ENCODE results near the gene CADPS.
A peak's percentile ranks its signal among the peaks of the same experiment; 100 is the strongest.

Gene CADPS

GRCh38 chr3:62624185-62624584 lies 251.0 kb downstream of the CADPS start:
- no peak for DNase-seq

DNA sequence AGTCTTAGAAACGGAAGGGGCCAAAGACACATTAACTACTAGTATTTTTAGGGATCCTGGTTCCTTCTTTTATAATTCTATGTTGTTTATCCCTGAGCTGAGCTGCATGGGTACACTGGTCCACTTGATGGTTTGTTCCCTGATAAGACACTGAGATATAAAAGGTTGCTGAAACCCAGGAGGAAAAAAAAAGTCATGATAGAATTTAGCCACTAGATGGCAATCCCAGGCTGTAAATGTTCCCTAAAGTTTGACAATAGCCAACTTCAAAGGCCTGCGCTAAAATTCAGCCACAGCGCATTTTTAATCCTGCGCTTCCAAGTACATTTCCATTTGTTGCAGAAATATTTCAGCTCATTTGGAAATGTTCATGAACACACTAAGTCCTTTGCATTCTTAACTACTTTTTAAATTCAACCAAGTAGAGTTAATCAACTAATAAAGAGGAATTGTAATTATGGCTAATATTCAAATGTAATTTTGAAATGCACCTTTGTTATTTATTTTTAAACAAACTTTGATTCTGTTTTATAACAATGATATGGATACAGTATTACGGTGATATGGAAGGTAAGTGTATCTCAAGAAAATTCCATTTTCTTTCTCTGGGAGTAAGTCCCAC lies 252.6 kb downstream of the CADPS start:
- DNase-seq, result peak in 1 of 5 experiments; percentile 15

- no peak for DNase-seq
These were observed 253.3 kb downstream of the CADPS start for GRCh38 chr3:62621925-62622324.

GRCh38 chr3:62621176-62621575 lies 254.0 kb downstream of the CADPS start:
- no peak for DNase-seq

- no peak for DNase-seq
These were observed 259.9 kb downstream of the CADPS start for GRCh38 chr3:62615258-62615849.

DNA sequence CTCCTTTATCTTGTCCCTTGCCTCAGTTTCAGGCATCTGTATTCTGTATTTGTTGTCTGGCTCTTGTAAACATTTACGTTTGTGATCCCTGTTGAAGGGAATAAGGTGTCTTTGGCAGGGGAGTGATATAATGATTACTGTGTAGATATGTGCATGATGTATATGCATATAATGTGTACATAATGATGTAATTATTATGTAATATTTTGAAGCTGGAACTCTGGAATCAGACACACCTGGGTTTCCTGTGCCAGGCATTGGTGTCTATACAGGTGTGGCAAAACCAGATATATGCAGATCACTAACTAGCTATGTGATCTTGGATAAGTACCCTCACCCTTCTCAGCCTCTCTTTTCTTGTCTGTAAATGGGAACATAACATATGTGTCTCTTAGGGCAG lies 260.7 kb downstream of the CADPS start:
- DNase-seq, result no peak

DNA sequence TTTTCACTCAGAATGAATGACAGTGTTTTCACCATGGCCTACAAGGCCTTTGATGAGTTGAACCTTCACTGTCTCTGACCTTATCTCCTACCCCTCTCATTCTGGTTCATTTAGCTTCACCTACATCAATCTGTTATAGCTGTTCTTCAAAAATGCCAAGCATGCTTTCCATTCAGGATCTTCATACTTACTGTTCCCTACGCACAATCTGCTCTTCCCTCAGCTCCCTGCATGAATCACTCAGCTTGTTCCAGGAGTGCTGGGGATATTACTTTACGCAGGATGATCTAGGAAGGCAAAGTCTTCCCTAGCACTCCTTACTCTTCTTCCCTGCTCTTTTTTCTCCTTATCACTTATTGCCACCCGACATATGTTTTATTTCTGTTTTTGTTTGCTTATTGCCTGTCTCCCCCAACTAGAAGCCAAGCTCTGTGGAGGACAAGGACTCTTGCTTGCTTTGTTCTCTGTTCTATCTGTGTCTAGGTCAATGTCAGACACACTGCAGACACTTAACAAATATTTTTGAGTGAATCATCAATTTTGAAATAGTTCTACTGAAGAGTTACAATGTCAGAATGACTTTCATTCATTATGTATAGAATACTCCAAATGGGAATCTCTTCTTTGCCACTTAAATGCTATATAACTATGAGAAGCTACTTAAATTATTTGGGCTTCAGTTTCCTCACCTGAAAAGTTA lies 263.5 kb downstream of the CADPS start:
- no peak for DNase-seq

- DNase-seq, result no peak
These were observed 267.8 kb downstream of the CADPS start for GRCh38 chr3:62607287-62608029.

GRCh38 chr3:62605413-62606068 lies 269.7 kb downstream of the CADPS start:
- DNase-seq, result no peak

- DNase-seq, result no peak
These were observed 270.4 kb downstream of the CADPS start for GRCh38 chr3:62604751-62605351.

DNA sequence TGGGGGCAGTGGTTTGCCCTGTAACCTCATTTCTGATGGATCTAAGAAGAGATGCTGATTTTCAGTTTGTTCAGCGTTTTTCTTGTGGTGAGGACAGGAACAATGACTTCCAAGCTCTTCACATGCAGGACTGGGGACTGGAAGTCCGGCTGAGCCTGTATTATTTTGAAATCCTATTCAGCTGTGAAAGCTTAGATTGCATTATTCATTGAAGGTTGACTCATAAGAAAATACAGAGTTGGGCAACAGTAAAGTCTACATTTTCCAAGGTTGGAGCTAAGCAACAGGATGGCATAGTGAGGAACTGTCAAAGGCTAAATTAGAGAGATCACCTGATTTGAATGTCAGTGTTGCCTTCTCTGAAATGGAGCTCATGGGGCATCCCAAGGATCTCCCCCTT lies 270.9 kb downstream of the CADPS start:
- no peak for DNase-seq

GRCh38 chr3:62602987-62603386 lies 272.2 kb downstream of the CADPS start:
- no peak for DNase-seq

DNA sequence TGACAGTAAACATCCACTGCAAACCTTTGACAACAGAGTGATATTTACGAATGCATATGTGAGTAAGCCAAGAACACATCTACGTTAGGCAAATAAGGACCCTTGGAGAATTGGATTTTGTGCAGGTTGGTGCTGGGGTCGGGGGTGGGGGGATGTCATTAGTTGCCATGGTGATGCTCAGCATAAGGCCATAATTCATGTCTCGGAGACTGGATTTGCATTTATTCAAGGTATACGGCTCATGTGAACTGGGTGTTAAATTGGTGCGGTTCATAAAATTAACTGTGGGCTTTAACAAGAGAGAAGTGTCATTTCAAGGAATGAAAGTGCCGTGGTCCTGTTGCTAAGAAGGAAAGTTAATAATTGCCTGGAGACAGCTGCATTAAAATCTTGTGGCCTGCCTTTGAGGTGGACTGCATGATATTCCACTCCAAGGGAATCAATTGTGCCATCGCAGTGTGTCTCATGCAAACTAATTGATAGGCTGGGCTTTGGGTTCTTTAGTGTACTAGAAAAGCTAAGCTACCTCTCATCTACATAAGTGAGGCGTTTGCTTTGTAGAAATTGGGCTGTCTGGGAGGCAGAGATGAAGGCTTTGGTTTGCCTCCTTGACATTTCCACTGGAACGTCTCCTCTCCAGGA lies 273.0 kb downstream of the CADPS start:
- no peak for DNase-seq

GRCh38 chr3:62601238-62602070 lies 273.8 kb downstream of the CADPS start:
- DNase-seq, result no peak

- no peak for DNase-seq
These were observed 275.2 kb downstream of the CADPS start for GRCh38 chr3:62600033-62600432.

DNA sequence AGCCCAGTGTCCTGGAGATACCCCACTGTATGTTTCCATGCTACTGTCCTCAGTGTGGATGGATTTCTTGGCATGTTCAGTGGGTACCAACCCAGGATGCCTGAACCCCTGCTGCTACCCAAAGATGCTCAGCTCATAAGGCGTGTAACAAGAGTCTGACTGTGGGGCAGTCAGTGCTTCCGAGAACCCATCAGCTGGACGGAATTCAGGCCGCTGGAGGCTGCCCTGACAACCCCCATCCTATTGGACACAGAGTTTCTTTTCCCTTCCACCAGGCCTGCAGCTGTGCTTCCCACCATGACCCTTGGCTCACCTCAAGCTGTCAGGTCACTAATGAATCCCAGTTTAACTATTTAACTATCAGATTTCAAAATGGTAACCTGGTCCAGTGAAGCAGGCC lies 277.7 kb downstream of the CADPS start:
- no peak for DNase-seq

DNA sequence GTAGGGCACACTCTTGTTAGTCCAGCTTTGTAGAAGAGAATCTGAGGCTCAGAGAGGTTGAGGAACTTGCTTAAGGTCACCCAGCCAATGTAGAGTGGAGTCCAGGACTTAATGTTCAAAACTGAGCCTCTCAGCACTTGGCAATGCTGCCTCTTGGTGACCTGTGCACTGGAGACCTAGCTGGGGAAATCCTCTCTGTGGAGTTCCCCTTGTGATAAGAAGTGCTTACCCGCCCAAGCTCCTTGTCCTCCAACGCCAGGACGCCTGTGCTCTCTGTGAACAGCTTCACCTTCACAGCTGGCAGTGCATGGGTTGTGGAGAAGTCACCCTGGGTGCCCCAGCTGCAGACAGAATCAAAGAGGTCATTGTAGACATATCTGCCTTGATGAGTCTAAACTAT lies 282.8 kb downstream of the CADPS start:
- no peak for DNase-seq

DNA sequence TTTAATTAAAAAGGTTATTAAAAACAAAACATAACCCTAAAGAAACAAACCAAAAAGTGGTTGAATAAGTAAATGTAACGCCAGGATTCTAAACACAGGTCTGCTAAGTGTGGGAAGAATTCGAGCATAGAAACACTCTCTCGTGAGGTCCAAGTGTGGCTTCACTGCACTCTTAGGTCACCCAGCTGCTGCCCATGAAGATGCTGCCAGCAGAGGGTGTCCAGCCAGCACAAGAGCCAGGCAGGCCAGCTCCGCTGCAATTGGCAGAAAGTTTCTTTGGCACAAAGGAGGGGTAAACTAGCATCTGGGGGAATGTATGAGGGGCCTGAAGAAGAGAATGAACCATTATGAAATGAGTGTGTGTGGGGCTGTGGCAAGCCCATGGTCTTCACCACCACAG lies 286.1 kb downstream of the CADPS start:
- DNase-seq, result no peak

DNA sequence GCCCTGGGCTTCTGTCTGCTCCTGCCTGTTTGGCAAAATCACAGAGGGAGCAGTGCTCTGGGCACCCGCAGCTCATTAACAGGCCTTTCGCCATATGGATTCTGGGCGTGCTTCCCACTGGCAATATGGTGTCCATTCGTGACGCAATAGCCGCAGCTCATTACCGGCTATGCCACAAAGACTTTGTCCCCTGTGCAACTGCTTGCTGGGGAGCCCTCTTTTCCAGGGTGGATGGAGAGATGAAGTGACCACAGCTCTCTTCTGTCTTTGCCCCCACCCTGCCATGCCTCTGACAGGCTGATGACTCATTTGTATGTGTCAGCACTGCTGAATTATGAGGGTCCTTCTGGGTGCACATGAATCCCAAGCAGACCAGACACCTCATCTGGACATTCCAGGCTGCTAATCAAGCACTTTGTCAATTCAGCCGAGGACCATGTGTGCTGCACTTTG lies 287.6 kb downstream of the CADPS start:
- DNase-seq, result no peak

- no peak for DNase-seq
These were observed 288.0 kb downstream of the CADPS start for GRCh38 chr3:62587169-62587568.

DNA sequence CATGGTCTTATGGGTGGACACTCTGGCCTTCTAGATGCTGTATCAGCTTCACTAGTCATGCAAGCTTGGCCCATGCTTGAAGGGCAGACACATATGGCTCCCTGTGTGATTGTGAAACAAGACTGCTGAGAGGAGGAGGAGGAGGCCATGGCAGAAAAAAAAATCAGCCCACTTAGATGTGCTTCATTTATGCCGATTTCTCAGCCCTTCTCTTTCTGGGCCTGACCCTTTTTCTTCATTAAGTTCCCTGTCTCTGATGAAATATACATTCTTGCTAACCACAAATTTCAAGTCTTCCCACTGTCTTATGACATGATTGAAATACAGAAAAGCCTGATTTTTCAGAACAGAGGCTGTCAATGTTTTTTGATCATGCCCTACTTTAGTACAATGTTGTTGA lies 288.9 kb downstream of the CADPS start:
- no peak for DNase-seq
